ENCODE measurements around the gene ZDHHC14.

Gene ZDHHC14

GRCh38 chr6:157628463-157628862 is 247.5 kb downstream of the ZDHHC14 start:
- Histone ChIP-seq H3K36me3 (ENCODE audit: control insufficient read depth, insufficient read depth, low read length) (no peaks in the 10 kb centered on the region), H3K4me3 (ENCODE audit: low read length) (no peak overlapping the region), H3K27me3 (ENCODE audit: control insufficient read depth, insufficient read depth, low read length) (no peaks in the 10 kb centered on the region), H3K4me1 (ENCODE audit: control insufficient read depth, insufficient read depth, low read length) (peaks cover 5% of the 10 kb centered on the region), H3K27ac (ENCODE audit: low read depth, low read length) (no peak overlapping the region), H3K9ac (ENCODE audit: low read length) (no peak overlapping the region)

- no peak overlapping the region for H3K9ac ChIP-seq (ENCODE audit: low read length)
- no peak overlapping the region for H3K27ac ChIP-seq (ENCODE audit: low read depth, low read length)
- H3K4me3 ChIP-seq (ENCODE audit: low read length), result no peak overlapping the region
- H3K27me3 ChIP-seq (ENCODE audit: control insufficient read depth, insufficient read depth, low read length), result no peaks in the 10 kb centered on the region
- no peaks in the 10 kb centered on the region for H3K36me3 ChIP-seq (ENCODE audit: control insufficient read depth, insufficient read depth, low read length)
- H3K4me1 ChIP-seq (ENCODE audit: control insufficient read depth, insufficient read depth, low read length), result peaks cover 5% of the 10 kb centered on the region
Observed at GRCh38 chr6:157629220-157629619, 248.2 kb downstream of the ZDHHC14 start.

- Histone ChIP-seq H3K27ac (ENCODE audit: low read depth, low read length) (no peak overlapping the region), H3K27me3 (ENCODE audit: control insufficient read depth, insufficient read depth, low read length) (no peaks in the 10 kb centered on the region), H3K36me3 (ENCODE audit: control insufficient read depth, insufficient read depth, low read length) (no peaks in the 10 kb centered on the region), H3K4me1 (ENCODE audit: control insufficient read depth, insufficient read depth, low read length) (peaks cover 5% of the 10 kb centered on the region), H3K4me3 (ENCODE audit: low read length) (no peak overlapping the region), H3K9ac (ENCODE audit: low read length) (no peak overlapping the region)
Observed at GRCh38 chr6:157630463-157631080, 249.6 kb downstream of the ZDHHC14 start.

GRCh38 chr6:157631412-157631811 is 250.4 kb downstream of the ZDHHC14 start:
- H3K9ac ChIP-seq (ENCODE audit: low read length), result no peak overlapping the region
- H3K4me1 ChIP-seq (ENCODE audit: control insufficient read depth, insufficient read depth, low read length), result peaks cover 5% of the 10 kb centered on the region
- H3K27ac ChIP-seq (ENCODE audit: low read depth, low read length), result no peak overlapping the region

GRCh38 chr6:157631838-157632614 is 251.0 kb downstream of the ZDHHC14 start:
- H3K36me3 ChIP-seq (ENCODE audit: control insufficient read depth, insufficient read depth, low read length), result no peaks in the 10 kb centered on the region
- H3K9ac ChIP-seq (ENCODE audit: low read length), result no peak overlapping the region
- peaks cover 5% of the 10 kb centered on the region for H3K4me1 ChIP-seq (ENCODE audit: control insufficient read depth, insufficient read depth, low read length)
- H3K27ac ChIP-seq (ENCODE audit: low read depth, low read length), result no peak overlapping the region
- H3K4me3 ChIP-seq (ENCODE audit: low read length), result no peak overlapping the region
- no peaks in the 10 kb centered on the region for H3K27me3 ChIP-seq (ENCODE audit: control insufficient read depth, insufficient read depth, low read length)

More at GRCh38 chr6:157631412-157631811, 250.4 kb downstream of the ZDHHC14 start:
- no peaks in the 10 kb centered on the region for H3K36me3 ChIP-seq (ENCODE audit: control insufficient read depth, insufficient read depth, low read length)
- H3K27me3 ChIP-seq (ENCODE audit: control insufficient read depth, insufficient read depth, low read length), result no peaks in the 10 kb centered on the region
- no peak overlapping the region for H3K4me3 ChIP-seq (ENCODE audit: low read length)

GRCh38 chr6:157632821-157633220 is 251.8 kb downstream of the ZDHHC14 start:
- Histone ChIP-seq H3K27me3 (ENCODE audit: control insufficient read depth, insufficient read depth, low read length) (no peaks in the 10 kb centered on the region), H3K4me3 (ENCODE audit: low read length) (no peak overlapping the region), H3K36me3 (ENCODE audit: control insufficient read depth, insufficient read depth, low read length) (no peaks in the 10 kb centered on the region), H3K27ac (ENCODE audit: low read depth, low read length) (no peak overlapping the region), H3K9ac (ENCODE audit: low read length) (no peak overlapping the region), H3K4me1 (ENCODE audit: control insufficient read depth, insufficient read depth, low read length) (peaks cover 5% of the 10 kb centered on the region)

GRCh38 chr6:157634546-157634945 is 253.6 kb downstream of the ZDHHC14 start:
- no peaks in the 10 kb centered on the region for H3K36me3 ChIP-seq (ENCODE audit: control insufficient read depth, insufficient read depth, low read length)
- H3K4me1 ChIP-seq (ENCODE audit: control insufficient read depth, insufficient read depth, low read length), result peaks cover 5% of the 10 kb centered on the region
- no peaks in the 10 kb centered on the region for H3K27me3 ChIP-seq (ENCODE audit: control insufficient read depth, insufficient read depth, low read length)

GRCh38 chr6:157635388-157636244 is 254.6 kb downstream of the ZDHHC14 start:
- Histone ChIP-seq H3K27ac (ENCODE audit: low read depth, low read length) (no peak overlapping the region), H3K36me3 (ENCODE audit: control insufficient read depth, insufficient read depth, low read length) (no peaks in the 10 kb centered on the region), H3K4me1 (ENCODE audit: control insufficient read depth, insufficient read depth, low read length) (peaks cover 5% of the 10 kb centered on the region)

More at GRCh38 chr6:157634546-157634945, 253.6 kb downstream of the ZDHHC14 start:
- Histone ChIP-seq H3K9ac (ENCODE audit: low read length) (no peak overlapping the region), H3K27ac (ENCODE audit: low read depth, low read length) (no peak overlapping the region), H3K4me3 (ENCODE audit: low read length) (no peak overlapping the region)

GRCh38 chr6:157637516-157637915 is 256.5 kb downstream of the ZDHHC14 start:
- Histone ChIP-seq H3K4me1 (ENCODE audit: control insufficient read depth, insufficient read depth, low read length) (no peaks in the 10 kb centered on the region), H3K36me3 (ENCODE audit: control insufficient read depth, insufficient read depth, low read length) (no peaks in the 10 kb centered on the region), H3K27ac (ENCODE audit: low read depth, low read length) (no peak overlapping the region), H3K27me3 (ENCODE audit: control insufficient read depth, insufficient read depth, low read length) (no peaks in the 10 kb centered on the region), H3K9ac (ENCODE audit: low read length) (no peak overlapping the region), H3K4me3 (ENCODE audit: low read length) (no peak overlapping the region)

More at GRCh38 chr6:157635388-157636244, 254.6 kb downstream of the ZDHHC14 start:
- Histone ChIP-seq H3K27me3 (ENCODE audit: control insufficient read depth, insufficient read depth, low read length) (no peaks in the 10 kb centered on the region), H3K4me3 (ENCODE audit: low read length) (no peak overlapping the region), H3K9ac (ENCODE audit: low read length) (no peak overlapping the region)

GRCh38 chr6:157637941-157638662 is 257.1 kb downstream of the ZDHHC14 start:
- H3K27ac ChIP-seq (ENCODE audit: low read depth, low read length), result no peak overlapping the region

GRCh38 chr6:157638779-157639178 is 257.8 kb downstream of the ZDHHC14 start:
- H3K4me1 ChIP-seq (ENCODE audit: control insufficient read depth, insufficient read depth, low read length), result no peaks in the 10 kb centered on the region
- no peak overlapping the region for H3K9ac ChIP-seq (ENCODE audit: low read length)
- no peak overlapping the region for H3K27ac ChIP-seq (ENCODE audit: low read depth, low read length)
- no peaks in the 10 kb centered on the region for H3K27me3 ChIP-seq (ENCODE audit: control insufficient read depth, insufficient read depth, low read length)
- no peaks in the 10 kb centered on the region for H3K36me3 ChIP-seq (ENCODE audit: control insufficient read depth, insufficient read depth, low read length)
- H3K4me3 ChIP-seq (ENCODE audit: low read length), result no peak overlapping the region

More at GRCh38 chr6:157637941-157638662, 257.1 kb downstream of the ZDHHC14 start:
- Histone ChIP-seq H3K27me3 (ENCODE audit: control insufficient read depth, insufficient read depth, low read length) (no peaks in the 10 kb centered on the region), H3K9ac (ENCODE audit: low read length) (no peak overlapping the region), H3K36me3 (ENCODE audit: control insufficient read depth, insufficient read depth, low read length) (no peaks in the 10 kb centered on the region), H3K4me1 (ENCODE audit: control insufficient read depth, insufficient read depth, low read length) (no peaks in the 10 kb centered on the region), H3K4me3 (ENCODE audit: low read length) (no peak overlapping the region)
